Naive B cell (primary cell): ENCODE measurements around the gene AMDHD1. TPM values are rescaled to one million over a fixed set of nuclear protein-coding genes. Genes with fewer than 3 reads are reported as not detected.
A peak's percentile ranks its signal among the peaks of the same experiment; 100 is the strongest.

Experiments used
- ATAC-seq, 2 donors: fragments of 150-1000 bp; cut with Tn5 transposase; 2 replicates each; pipeline ENCODE4 v1.10.0; 2021; ENCODE audit warnings: low read depth in 2 of 2, mild to moderate bottlenecking in 2 of 2, moderate library complexity in 2 of 2
- DNase-seq: peaks from one replicate; pipeline ENCODE4 v3.0.0; 2022
- H3K27ac Mint-ChIP-seq, 6 donors: one replicate each; pipeline ENCODE4 v1.8.0; 2020 to 2022; ENCODE audit warnings: mild to moderate bottlenecking in 6 of 6, mixed read lengths in 6 of 6, moderate library complexity in 5 of 6, inconsistent platforms in 2 of 6
- H3K27me3 Mint-ChIP-seq, 3 donors: one replicate each; pipeline ENCODE4 v1.8.0; 2021 to 2022; ENCODE audit warnings: mixed read lengths in 3 of 3, mild to moderate bottlenecking in 1 of 3
- H3K36me3 Mint-ChIP-seq, 2 donors: one replicate each; pipeline ENCODE4 v1.8.0; 2020 to 2022; ENCODE audit warnings: mixed read lengths in 2 of 2, inconsistent platforms in 1 of 2, mild to moderate bottlenecking in 1 of 2
- H3K4me1 Mint-ChIP-seq, 3 donors: one replicate each; pipeline ENCODE4 v1.8.0; 2020 to 2022; ENCODE audit warnings: mixed read lengths in 3 of 3, inconsistent platforms in 1 of 3, mild to moderate bottlenecking in 1 of 3, moderate library complexity in 1 of 3
- H3K4me3 Mint-ChIP-seq, 8 donors: one replicate each; pipeline ENCODE4 v1.8.0; 2020 to 2022; ENCODE audit warnings: mild to moderate bottlenecking in 8 of 8, mixed read lengths in 8 of 8, moderate library complexity in 8 of 8, inconsistent platforms in 2 of 8
- H3K9me3 Mint-ChIP-seq, 7 donors: one replicate each; pipeline ENCODE4 v1.8.0; 2020 to 2022; ENCODE audit warnings: mixed read lengths in 7 of 7, mild to moderate bottlenecking in 5 of 7, inconsistent platforms in 2 of 7, moderate library complexity in 1 of 7
- polyA plus RNA-seq, 6 donors: library from polyadenylated mRNA; unstranded; fragments of 300-500 nt; fragmentation: Illumina TruSeq; gene quantifications; one replicate each; pipeline ENCODE4 v1.2.3, GENCODE V29; 2021; ENCODE audit warnings: low read depth in 6 of 6

The AMDHD1 gene
- polyA plus RNA-seq, 6 donors from 2014 or later, result 0.20 to 0.85 (median 0.39) TPM; not detected in 2

DNA sequence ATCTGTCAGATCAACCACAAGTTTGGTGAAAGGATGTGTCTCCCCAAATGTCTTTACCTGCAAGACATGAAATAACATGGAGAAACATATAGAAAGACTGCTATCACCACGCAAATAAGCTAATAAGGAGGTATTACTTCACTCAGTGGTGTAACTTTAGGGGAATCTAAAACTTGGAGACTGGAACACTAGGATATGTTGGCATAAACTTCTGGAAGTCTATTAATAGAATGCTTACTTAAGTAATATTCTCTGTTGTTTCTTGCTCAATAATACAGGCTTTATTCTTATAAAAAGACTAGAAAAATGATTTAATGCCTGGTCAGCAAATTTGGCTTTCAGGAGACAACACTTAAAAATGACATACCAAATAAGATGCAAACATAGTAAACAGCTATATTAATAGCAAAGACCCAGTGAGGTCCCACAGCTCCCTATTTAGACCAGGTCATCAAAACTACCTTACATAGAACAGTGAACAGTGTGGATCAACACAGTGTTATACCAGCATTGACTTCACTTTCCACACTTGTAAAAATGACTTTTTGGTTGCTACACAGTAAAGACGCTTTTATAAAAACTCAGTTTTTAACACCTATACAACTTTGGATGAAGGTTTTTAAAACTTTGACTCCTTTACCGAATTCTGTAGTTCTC, 71.9 kb downstream of the AMDHD1 start:
- Mint-ChIP-seq H3K36me3 (peaks cover 29 to 38% of the 10 kb centered on the region in 2 donors), H3K27ac (no peak overlapping the region), H3K4me1 (peaks cover 7 to 23% (median 8%) of the 10 kb centered on the region in 3 donors), H3K9me3 (no peaks in the 10 kb centered on the region), H3K4me3 (no peak overlapping the region), H3K27me3 (no peaks in the 10 kb centered on the region)
- ATAC-seq (no peak), DNase-seq (no peak)

DNA sequence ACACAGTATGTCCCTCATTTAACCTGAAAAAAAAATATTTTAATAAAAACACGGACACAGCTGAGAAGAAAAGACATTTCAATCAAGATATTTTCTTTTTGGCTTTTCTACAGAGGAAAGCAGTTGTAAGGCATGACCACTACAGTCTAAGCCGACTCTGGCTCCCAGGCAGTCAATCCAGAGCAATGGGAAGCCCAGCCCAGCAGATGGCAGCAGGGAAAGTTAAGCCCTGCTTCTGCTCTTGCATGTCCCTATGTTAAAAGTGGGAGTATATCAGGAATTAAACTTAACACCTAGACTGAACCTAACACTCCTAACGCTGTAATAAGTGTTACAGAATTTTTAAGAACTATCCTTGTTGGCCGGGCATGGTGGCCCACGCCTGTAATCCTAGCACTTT, 72.5 kb downstream of the AMDHD1 start:
- DNase-seq (no peak), ATAC-seq (no peak)
- no peaks in the 10 kb centered on the region for H3K9me3 Mint-ChIP-seq
- H3K27me3 Mint-ChIP-seq, result no peaks in the 10 kb centered on the region
- peaks cover 23 to 32% of the 10 kb centered on the region in 2 donors for H3K36me3 Mint-ChIP-seq
- H3K27ac Mint-ChIP-seq, result peak overlapping the region in 1 of 6 donors; percentile 27
- H3K4me1 Mint-ChIP-seq, result peaks cover 12 to 29% (median 12%) of the 10 kb centered on the region in 3 donors
- no peak overlapping the region for H3K4me3 Mint-ChIP-seq

Other genes starting within 250 kb of the AMDHD1 start
- gene NTN4, start 152.6 kb upstream of the AMDHD1 start, polyA plus RNA-seq, result not detected
- gene SNRPF, start 84.4 kb upstream of the AMDHD1 start, polyA plus RNA-seq, result 10 to 100 TPM; 27.2 to 56.2 (median 51.2) TPM
- gene CCDC38, start 717 bp upstream of the AMDHD1 start, polyA plus RNA-seq, result under 1 TPM in 1 of 6 donors, not detected in 5; 0.12 TPM
- 1 to 10 TPM in 1 of 6 donors, under 1 TPM in 3, not detected in 2; 0.36 to 1.4 (median 0.75) TPM for gene HAL, start 53.0 kb downstream of the AMDHD1 start, polyA plus RNA-seq
- 100 to 1,000 TPM; 203 to 338 (median 258) TPM for gene LTA4H, start 92.3 kb downstream of the AMDHD1 start, polyA plus RNA-seq